ENCODE data around the gene AP3M1.

The AP3M1 gene

DNA sequence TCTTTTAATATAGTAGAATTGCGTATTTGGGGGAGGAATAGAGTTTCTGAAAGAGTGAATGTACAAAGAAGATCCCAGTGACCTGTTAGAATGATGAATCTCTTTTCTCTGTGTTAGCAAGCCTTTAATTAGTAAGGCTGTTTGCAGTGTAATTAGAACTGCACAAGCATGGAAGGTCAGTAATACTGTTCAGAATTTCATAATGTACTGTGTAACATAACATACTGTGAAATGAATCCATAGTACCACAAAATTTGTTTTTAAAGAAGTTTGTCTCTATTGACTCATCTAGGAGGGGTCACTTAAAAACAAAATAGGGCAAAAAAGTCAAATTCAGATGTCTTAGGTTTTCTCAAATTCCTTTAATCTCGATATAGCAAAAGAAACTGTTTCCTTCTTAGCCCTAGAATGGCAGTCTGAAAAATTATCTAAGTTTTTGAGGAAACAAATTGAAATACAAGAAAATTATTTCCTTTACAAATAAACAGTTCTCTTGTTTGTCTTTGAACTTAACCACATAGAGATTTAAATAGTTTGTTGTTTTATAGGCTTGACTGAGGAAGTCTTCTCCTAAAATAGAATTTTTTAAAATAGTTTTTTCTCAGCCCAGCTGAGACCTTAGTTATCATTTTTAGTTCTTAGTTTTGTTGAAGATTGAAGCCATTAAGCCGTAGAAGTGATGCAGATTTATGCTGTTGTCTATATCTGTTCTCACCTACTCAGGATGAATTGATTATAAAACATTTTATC, 12.9 kb upstream of the AP3M1 start:
- no peak for DNase-seq (ENCODE audit: low read depth)
- TF ChIP-seq, protein P1, sequence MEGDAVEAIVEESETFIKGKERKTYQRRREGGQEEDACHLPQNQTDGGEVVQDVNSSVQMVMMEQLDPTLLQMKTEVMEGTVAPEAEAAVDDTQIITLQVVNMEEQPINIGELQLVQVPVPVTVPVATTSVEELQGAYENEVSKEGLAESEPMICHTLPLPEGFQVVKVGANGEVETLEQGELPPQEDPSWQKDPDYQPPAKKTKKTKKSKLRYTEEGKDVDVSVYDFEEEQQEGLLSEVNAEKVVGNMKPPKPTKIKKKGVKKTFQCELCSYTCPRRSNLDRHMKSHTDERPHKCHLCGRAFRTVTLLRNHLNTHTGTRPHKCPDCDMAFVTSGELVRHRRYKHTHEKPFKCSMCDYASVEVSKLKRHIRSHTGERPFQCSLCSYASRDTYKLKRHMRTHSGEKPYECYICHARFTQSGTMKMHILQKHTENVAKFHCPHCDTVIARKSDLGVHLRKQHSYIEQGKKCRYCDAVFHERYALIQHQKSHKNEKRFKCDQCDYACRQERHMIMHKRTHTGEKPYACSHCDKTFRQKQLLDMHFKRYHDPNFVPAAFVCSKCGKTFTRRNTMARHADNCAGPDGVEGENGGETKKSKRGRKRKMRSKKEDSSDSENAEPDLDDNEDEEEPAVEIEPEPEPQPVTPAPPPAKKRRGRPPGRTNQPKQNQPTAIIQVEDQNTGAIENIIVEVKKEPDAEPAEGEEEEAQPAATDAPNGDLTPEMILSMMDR (IDR thresholded peaks at IDR 0.05; ENCODE audit: low read depth, low read length, missing control alignments): no peak
- in situ Hi-C loops (cut with HindIII; ENCODE audit: low sequenced_read_pairs): no loop called here
- no peak overlapping the region for H3K4me3 ChIP-seq (ENCODE audit: low read depth, low read length)

DNA sequence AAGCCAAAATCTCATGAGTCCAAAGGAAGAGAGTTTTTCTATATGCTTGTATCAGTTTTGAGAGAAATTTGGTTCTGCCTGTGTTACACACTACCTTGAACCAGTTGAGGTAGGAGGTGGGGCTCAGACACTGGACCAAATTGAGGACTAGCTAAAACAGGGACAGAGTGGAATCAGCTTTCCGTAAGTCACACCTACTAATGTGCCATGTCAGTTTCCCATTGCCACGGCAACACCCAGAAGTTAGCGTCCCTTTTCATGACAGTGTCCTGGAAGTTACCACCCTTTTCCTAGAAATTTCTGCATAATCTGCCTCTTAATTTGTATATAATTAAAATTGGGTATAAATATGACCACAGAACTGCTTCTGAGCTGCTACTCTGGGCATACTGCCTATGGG, 9.4 kb upstream of the AP3M1 start:
- in situ Hi-C loops (cut with HindIII; ENCODE audit: low sequenced_read_pairs): no loop called here
- TF ChIP-seq, protein P1 (IDR thresholded peaks at IDR 0.05; ENCODE audit: low read depth, low read length, missing control alignments): no peak
- no peak overlapping the region for H3K4me3 ChIP-seq (ENCODE audit: low read depth, low read length)
- no peak for DNase-seq (ENCODE audit: low read depth)

DNA sequence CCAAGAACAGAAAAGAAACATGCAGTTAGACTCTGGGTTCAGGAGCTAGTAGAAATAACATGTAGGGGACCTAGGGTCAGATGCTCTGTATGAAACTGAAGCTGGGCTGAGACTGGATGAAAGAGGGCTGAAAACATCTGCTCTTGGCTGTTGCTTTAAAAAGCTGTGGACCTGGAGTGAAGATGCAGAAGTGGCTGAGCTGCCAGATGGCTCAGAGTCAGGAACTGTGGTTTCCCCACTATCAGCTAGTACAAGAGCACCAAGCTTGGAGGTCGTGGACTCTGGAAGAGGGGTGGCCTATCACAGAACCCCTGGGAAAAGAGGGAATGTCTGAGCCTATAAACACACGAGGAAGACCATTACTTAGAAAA, 6.3 kb upstream of the AP3M1 start:
- in situ Hi-C loops (cut with HindIII; ENCODE audit: low sequenced_read_pairs): no loop called here
- TF ChIP-seq, protein P1 (IDR thresholded peaks at IDR 0.05; ENCODE audit: low read depth, low read length, missing control alignments): no peak
- no peak overlapping the region for H3K4me3 ChIP-seq (ENCODE audit: low read depth, low read length)
- peak; percentile 35 for DNase-seq (ENCODE audit: low read depth)

DNA sequence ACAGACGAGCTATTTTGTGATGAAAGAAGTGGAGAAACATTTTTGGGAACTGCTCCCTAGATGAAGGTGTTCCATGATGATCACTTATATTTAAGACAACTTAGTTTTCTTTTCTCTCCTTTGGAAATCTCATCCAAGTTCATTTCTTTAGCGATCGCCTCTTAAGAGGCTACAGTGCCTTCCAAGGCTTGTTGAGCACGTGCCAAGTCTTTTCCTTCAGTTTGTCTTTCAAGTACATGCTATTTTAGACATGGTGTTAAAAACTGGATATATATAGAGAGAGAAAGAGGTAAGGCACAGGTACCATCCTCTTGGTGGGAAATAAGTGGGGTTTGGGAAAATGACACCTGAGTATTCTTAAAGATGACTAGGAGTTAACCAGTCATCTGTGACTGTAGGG, 3.0 kb upstream of the AP3M1 start:
- DNase-seq (ENCODE audit: low read depth): no peak
- no peak overlapping the region for H3K4me3 ChIP-seq (ENCODE audit: low read depth, low read length)
- TF ChIP-seq, protein P1 (IDR thresholded peaks at IDR 0.05; ENCODE audit: low read depth, low read length, missing control alignments): no peak
- in situ Hi-C loops (cut with HindIII; ENCODE audit: low sequenced_read_pairs): no loop called here

DNA sequence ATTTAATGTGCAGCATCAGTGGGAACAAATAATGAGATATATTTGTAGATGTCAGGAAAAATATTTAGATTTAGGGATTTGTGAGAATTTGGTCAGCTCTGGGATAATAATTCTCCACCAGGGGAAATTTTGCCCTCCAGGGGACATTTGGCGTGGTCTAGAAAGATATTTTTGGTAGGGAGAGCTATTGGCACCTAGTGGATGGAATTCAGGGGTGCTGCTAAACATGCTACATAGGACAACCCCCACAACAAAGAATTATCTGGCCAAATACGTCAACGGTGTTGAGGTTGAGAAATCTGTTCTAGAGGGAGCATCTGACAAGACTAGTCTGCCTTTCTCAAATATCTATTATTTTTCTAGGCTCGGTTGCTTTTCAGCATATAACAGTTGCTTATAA, 2.5 kb upstream of the AP3M1 start:
- TF ChIP-seq, protein P1 (IDR thresholded peaks at IDR 0.05; ENCODE audit: low read depth, low read length, missing control alignments): peak; percentile 47
- DNase-seq (ENCODE audit: low read depth): no peak
- in situ Hi-C loops (cut with HindIII; ENCODE audit: low sequenced_read_pairs): no loop called here
- H3K4me3 ChIP-seq (ENCODE audit: low read depth, low read length): no peak overlapping the region

DNA sequence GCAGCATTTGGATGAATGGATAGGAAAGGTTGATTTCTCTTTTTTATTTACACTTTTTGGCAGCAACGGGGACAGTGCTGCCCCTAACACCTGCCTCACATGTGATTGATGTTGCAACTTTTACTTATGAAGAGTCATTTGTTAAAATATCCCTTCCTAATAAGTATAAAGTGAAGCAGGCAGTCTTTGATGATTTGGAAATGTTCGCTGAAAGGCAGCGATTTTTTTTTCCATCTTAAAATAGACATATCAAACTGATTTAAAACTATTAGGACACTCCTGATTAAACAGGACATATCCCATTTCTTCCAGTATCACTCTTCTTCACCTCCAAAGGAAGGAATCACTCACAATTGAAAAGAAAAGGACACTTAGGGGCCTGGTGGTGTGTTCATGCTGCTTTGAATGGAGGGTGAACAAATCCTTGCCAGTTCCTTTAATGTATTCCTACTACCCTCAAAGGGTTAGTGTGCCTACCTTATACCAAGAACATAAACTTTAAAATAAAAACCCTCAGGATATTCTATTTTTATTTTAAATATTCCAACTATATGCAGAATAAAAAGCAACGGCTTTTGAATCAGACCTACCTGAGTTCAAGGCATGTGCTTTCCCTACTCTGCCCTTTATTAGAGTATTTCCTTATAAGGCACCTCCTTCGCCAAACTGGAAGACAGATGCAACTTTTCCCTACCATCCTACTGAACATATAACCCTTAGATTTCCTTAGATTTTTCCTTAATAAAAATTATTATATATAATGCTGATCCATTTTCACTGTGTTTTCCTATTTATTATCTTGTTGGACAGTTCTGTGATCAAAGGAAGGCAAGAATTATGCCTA, 1.5 kb upstream of the AP3M1 start:
- TF ChIP-seq, protein P1 (IDR thresholded peaks at IDR 0.05; ENCODE audit: low read depth, low read length, missing control alignments): no peak
- DNase-seq (ENCODE audit: low read depth): no peak
- in situ Hi-C loops (cut with HindIII; ENCODE audit: low sequenced_read_pairs): no loop called here
- H3K4me3 ChIP-seq (ENCODE audit: low read depth, low read length): peak overlapping the region; percentile 95

All from astrocyte of the cerebellum (primary cell).